Measurements from ENCODE around the gene CYP3A7. TPM values are rescaled to one million over a fixed set of nuclear protein-coding genes. Genes with fewer than 3 reads are reported as not detected.

The CYP3A7 gene
- not detected for total RNA-seq

GRCh38 chr7:99734987-99735386 lies at the start of gene CYP3A7:
Gene CYP3A7, minus strand, starts transcription at chr7:99735196. Its CDS starts 103 bp downstream, at chr7:99735093.
- intact Hi-C loops (cut with DNase I): no loop called here
- no peaks in the 10 kb centered on the region for H3K27me3 ChIP-seq
- no peaks in the 10 kb centered on the region for H3K4me1 ChIP-seq
- no peak for DNase-seq
- no peaks in the 10 kb centered on the region for H3K9me3 ChIP-seq
- no peak within 1 kb of the TSS for H3K4me3 ChIP-seq
- H3K36me3 ChIP-seq: no peaks in the 10 kb centered on the region
- TF ChIP-seq CTCF (IDR thresholded peaks at IDR 0.05): no peak
- no peak within 1 kb of the TSS for H3K27ac ChIP-seq
- no peak within 1 kb of the TSS for H3K9ac ChIP-seq (ENCODE audit: low read depth in 2 of 2, low read length in 2 of 2)

DNA sequence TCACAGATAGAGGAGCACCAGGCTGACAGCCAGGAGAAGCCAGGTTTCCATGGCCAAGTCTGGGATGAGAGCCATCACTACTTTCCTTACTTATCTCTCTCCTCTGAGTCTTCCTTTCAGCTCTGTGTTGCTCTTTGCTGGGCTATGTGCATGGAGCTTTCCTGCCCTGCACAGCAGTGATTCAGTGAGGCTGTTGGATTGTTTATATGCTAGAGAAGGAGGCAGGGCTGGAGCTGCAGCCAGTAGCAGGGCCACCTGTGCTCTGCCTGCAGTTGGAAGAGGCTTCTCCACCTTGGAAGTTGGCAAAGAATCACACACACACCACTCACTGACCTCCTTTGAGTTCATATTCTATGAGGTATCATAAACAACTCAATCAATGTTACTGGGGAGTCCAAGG lies 49.0 kb upstream of the CYP3A7 start, which contains the start of gene CYP3A4:
CYP3A4 (minus strand) TSS at position 178 of the 400 bp plus-strand sequence; CDS start at position 75, 103 bp downstream.
- Histone ChIP-seq H3K4me1 (no peaks in the 10 kb centered on the region), H3K36me3 (no peaks in the 10 kb centered on the region), H3K9ac (ENCODE audit: low read depth in 2 of 2, low read length in 2 of 2) (no peak within 1 kb of the TSS), H3K27me3 (no peaks in the 10 kb centered on the region), H3K9me3 (no peaks in the 10 kb centered on the region), H3K4me3 (no peak within 1 kb of the TSS), H3K27ac (no peak within 1 kb of the TSS)
- no peak for DNase-seq
- TF ChIP-seq CTCF (IDR thresholded peaks at IDR 0.05): no peak
- intact Hi-C loops (cut with DNase I): no loop called here

GRCh38 chr7:99782012-99782953 lies 47.3 kb upstream of the CYP3A7 start:
- no peaks in the 10 kb centered on the region for H3K36me3 ChIP-seq
- no peak for DNase-seq
- H3K9me3 ChIP-seq: no peaks in the 10 kb centered on the region
- H3K4me1 ChIP-seq: no peaks in the 10 kb centered on the region
- H3K4me3 ChIP-seq: no peak overlapping the region
- no peak overlapping the region for H3K9ac ChIP-seq (ENCODE audit: low read depth in 2 of 2, low read length in 2 of 2)
- H3K27me3 ChIP-seq: no peaks in the 10 kb centered on the region
- H3K27ac ChIP-seq: no peak overlapping the region
- intact Hi-C loops (cut with DNase I): no loop called here
- TF ChIP-seq CTCF (IDR thresholded peaks at IDR 0.05): no peak

DNA sequence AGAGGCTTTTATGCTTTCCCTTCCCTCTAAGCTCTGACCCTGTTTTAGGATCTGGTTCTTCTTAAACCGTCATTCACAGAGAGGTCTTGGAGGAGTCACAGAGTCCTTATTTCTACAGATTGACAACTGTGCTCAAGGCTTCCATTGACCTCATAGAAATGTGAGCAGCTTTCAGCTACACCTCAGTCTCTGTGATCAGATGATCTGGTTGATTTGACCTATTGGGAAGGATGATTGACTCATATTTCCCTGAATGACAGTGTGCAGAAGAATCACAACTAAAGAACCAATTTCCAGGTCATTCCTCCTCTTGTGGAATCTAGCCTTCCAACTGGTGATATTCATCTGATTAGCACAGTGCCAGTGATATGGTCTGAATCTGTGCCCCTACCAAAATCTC lies 45.6 kb upstream of the CYP3A7 start:
- no peak for DNase-seq
- H3K9me3 ChIP-seq: no peaks in the 10 kb centered on the region
- TF ChIP-seq CTCF (IDR thresholded peaks at IDR 0.05): no peak
- no peak overlapping the region for H3K4me3 ChIP-seq
- no peak overlapping the region for H3K9ac ChIP-seq (ENCODE audit: low read depth in 2 of 2, low read length in 2 of 2)
- intact Hi-C loops (cut with DNase I): no loop called here
- H3K4me1 ChIP-seq: no peaks in the 10 kb centered on the region
- no peaks in the 10 kb centered on the region for H3K36me3 ChIP-seq
- no peak overlapping the region for H3K27ac ChIP-seq
- H3K27me3 ChIP-seq: no peaks in the 10 kb centered on the region

DNA sequence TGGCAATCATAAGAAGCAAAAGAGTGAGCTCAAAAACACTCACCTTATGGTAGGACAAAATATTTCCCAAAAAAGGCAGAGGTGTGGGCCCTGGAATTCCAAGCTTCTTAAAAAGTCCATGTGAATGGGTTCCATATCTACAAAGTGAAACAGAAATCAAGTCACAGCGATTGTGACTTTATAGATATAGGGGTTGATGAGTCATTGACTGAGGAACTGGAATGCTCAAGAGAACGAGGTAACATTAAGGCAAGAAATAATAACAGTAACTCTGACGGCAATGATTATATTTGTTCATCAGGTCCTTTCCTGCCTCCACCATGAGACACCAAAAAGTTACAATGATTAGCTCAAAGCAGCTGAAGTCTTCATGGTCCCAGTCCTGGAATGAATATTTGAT lies 45.0 kb upstream of the CYP3A7 start:
- Histone ChIP-seq H3K36me3 (no peaks in the 10 kb centered on the region), H3K27ac (no peak overlapping the region), H3K9ac (ENCODE audit: low read depth in 2 of 2, low read length in 2 of 2) (no peak overlapping the region), H3K27me3 (no peaks in the 10 kb centered on the region), H3K4me1 (no peaks in the 10 kb centered on the region), H3K9me3 (no peaks in the 10 kb centered on the region), H3K4me3 (no peak overlapping the region)
- intact Hi-C loops (cut with DNase I): no loop called here
- TF ChIP-seq CTCF (IDR thresholded peaks at IDR 0.05): no peak
- DNase-seq: no peak

Data from colonic mucosa (tissue), 4 donors.